ENCODE data around the gene PRR20A. TPM values are rescaled to one million over a fixed set of nuclear protein-coding genes. Genes with fewer than 3 reads are reported as not detected.
"Not testable (repeated sequence)": the region's sequence is repeated elsewhere in the genome, so short reads cannot be mapped to it uniquely, and the experiment has no call there.

Gene PRR20A
- not detected in 2 replicates for total RNA-seq

GRCh38 chr13:57140235-57140968, at the start of gene PRR20A:
Gene PRR20A, plus strand, starts transcription at chr13:57140918. Its CDS starts 387 bp downstream, at chr13:57141305.
- H3K9me3 Mint-ChIP-seq; H3K4me3 Mint-ChIP-seq; H3K27me3 Mint-ChIP-seq; H3K27ac Mint-ChIP-seq; DNase-seq; H3K36me3 Mint-ChIP-seq (ENCODE audit: low read depth); intact Hi-C loops (cut with micrococcal nuclease); H3K4me1 Mint-ChIP-seq: not testable (repeated sequence)

- intact Hi-C loops (cut with micrococcal nuclease), result no loop called here
- Mint-ChIP-seq H3K4me1 (no peaks in the 10 kb centered on the region), H3K27ac (no peak overlapping the region), H3K9me3 (peaks cover 12% of the 10 kb centered on the region), H3K4me3 (no peak overlapping the region), H3K36me3 (ENCODE audit: low read depth) (no peaks in the 10 kb centered on the region), H3K27me3 (no peaks in the 10 kb centered on the region)
- DNase-seq, result no peak
These were observed 25.8 kb upstream of the PRR20A start for GRCh38 chr13:57114945-57115344.

GRCh38 chr13:57123681-57124080, 17.0 kb upstream of the PRR20A start:
- Mint-ChIP-seq H3K36me3 (ENCODE audit: low read depth) (no peaks in the 10 kb centered on the region), H3K9me3 (peaks cover 4% of the 10 kb centered on the region), H3K4me1 (no peaks in the 10 kb centered on the region), H3K27me3 (no peaks in the 10 kb centered on the region), H3K4me3 (no peak overlapping the region), H3K27ac (no peak overlapping the region)
- intact Hi-C loops (cut with micrococcal nuclease), result no loop called here
- no peak for DNase-seq

- Mint-ChIP-seq H3K27me3 (no peaks in the 10 kb centered on the region), H3K4me1 (no peaks in the 10 kb centered on the region), H3K4me3 (no peak overlapping the region), H3K9me3 (peaks cover 5% of the 10 kb centered on the region), H3K36me3 (ENCODE audit: low read depth) (no peaks in the 10 kb centered on the region), H3K27ac (no peak overlapping the region)
- intact Hi-C loops (cut with micrococcal nuclease), result no loop called here
- DNase-seq, result no peak
These were observed 11.8 kb upstream of the PRR20A start for GRCh38 chr13:57128909-57129308.

- no peak overlapping the region for H3K4me3 Mint-ChIP-seq
- peaks cover 5% of the 10 kb centered on the region for H3K9me3 Mint-ChIP-seq
- no peak overlapping the region for H3K27ac Mint-ChIP-seq
- no peaks in the 10 kb centered on the region for H3K36me3 Mint-ChIP-seq (ENCODE audit: low read depth)
- no peaks in the 10 kb centered on the region for H3K27me3 Mint-ChIP-seq
- intact Hi-C loops (cut with micrococcal nuclease), result no loop called here
- no peaks in the 10 kb centered on the region for H3K4me1 Mint-ChIP-seq
- DNase-seq, result no peak
These were observed 4.6 kb upstream of the PRR20A start for GRCh38 chr13:57136093-57136492.

GRCh38 chr13:57137585-57137984, 3.1 kb upstream of the PRR20A start:
- intact Hi-C loops (cut with micrococcal nuclease), result no loop called here
- H3K36me3 Mint-ChIP-seq (ENCODE audit: low read depth), result no peaks in the 10 kb centered on the region
- no peak overlapping the region for H3K4me3 Mint-ChIP-seq
- no peak for DNase-seq
- H3K9me3 Mint-ChIP-seq, result no peaks in the 10 kb centered on the region
- no peaks in the 10 kb centered on the region for H3K27me3 Mint-ChIP-seq
- no peaks in the 10 kb centered on the region for H3K4me1 Mint-ChIP-seq
- H3K27ac Mint-ChIP-seq, result no peak overlapping the region

- Mint-ChIP-seq H3K4me3 (no peak overlapping the region), H3K4me1 (no peaks in the 10 kb centered on the region), H3K36me3 (ENCODE audit: low read depth) (no peaks in the 10 kb centered on the region), H3K9me3 (no peaks in the 10 kb centered on the region), H3K27ac (no peak overlapping the region), H3K27me3 (no peaks in the 10 kb centered on the region)
- intact Hi-C loops (cut with micrococcal nuclease), result no loop called here
- no peak for DNase-seq
These were observed 1.7 kb upstream of the PRR20A start for GRCh38 chr13:57138988-57139387.

- H3K4me3 Mint-ChIP-seq; H3K36me3 Mint-ChIP-seq (ENCODE audit: low read depth); H3K27me3 Mint-ChIP-seq; H3K27ac Mint-ChIP-seq; intact Hi-C loops (cut with micrococcal nuclease); H3K4me1 Mint-ChIP-seq; DNase-seq; H3K9me3 Mint-ChIP-seq: not testable (repeated sequence)
These were observed 937 bp upstream of the PRR20A start for GRCh38 chr13:57139781-57140180.

- H3K27ac Mint-ChIP-seq; H3K36me3 Mint-ChIP-seq (ENCODE audit: low read depth); H3K4me3 Mint-ChIP-seq; intact Hi-C loops (cut with micrococcal nuclease); H3K9me3 Mint-ChIP-seq; DNase-seq; H3K4me1 Mint-ChIP-seq; H3K27me3 Mint-ChIP-seq: not testable (repeated sequence)
These were observed 6.5 kb downstream of the PRR20A start, which contains the start of gene PRR20B for GRCh38 chr13:57147188-57147587. Gene PRR20B, plus strand, starts transcription at chr13:57147488. Its CDS starts 387 bp downstream, at chr13:57147875.

- H3K4me1 Mint-ChIP-seq, result not testable (repeated sequence)
These were observed 7.4 kb downstream of the PRR20A start for GRCh38 chr13:57148106-57148505.

GRCh38 chr13:57153761-57154160, 13.0 kb downstream of the PRR20A start, which contains the start of gene PRR20C:
Gene PRR20C, plus strand, starts transcription at chr13:57154061. Its CDS starts 387 bp downstream, at chr13:57154448.
- H3K9me3 Mint-ChIP-seq; H3K36me3 Mint-ChIP-seq (ENCODE audit: low read depth); DNase-seq; intact Hi-C loops (cut with micrococcal nuclease); H3K4me1 Mint-ChIP-seq; H3K27me3 Mint-ChIP-seq; H3K27ac Mint-ChIP-seq; H3K4me3 Mint-ChIP-seq: not testable (repeated sequence)

More at GRCh38 chr13:57148106-57148505, 7.4 kb downstream of the PRR20A start:
- H3K27me3 Mint-ChIP-seq; intact Hi-C loops (cut with micrococcal nuclease); H3K9me3 Mint-ChIP-seq; DNase-seq; H3K36me3 Mint-ChIP-seq (ENCODE audit: low read depth); H3K27ac Mint-ChIP-seq; H3K4me3 Mint-ChIP-seq: not testable (repeated sequence)

GRCh38 chr13:57160332-57160731, 19.6 kb downstream of the PRR20A start, which contains the start of gene PRR20D:
Gene PRR20D, plus strand, starts transcription at chr13:57160632. Its CDS starts 387 bp downstream, at chr13:57161019.
- intact Hi-C loops (cut with micrococcal nuclease); H3K9me3 Mint-ChIP-seq; H3K4me3 Mint-ChIP-seq; DNase-seq; H3K4me1 Mint-ChIP-seq; H3K27me3 Mint-ChIP-seq; H3K27ac Mint-ChIP-seq; H3K36me3 Mint-ChIP-seq (ENCODE audit: low read depth): not testable (repeated sequence)

GRCh38 chr13:57166897-57167296, 26.2 kb downstream of the PRR20A start, which contains the start of gene PRR20E:
Gene PRR20E, plus strand, starts transcription at chr13:57167197. Its CDS starts 387 bp downstream, at chr13:57167584.
- DNase-seq; H3K36me3 Mint-ChIP-seq (ENCODE audit: low read depth); H3K27me3 Mint-ChIP-seq; H3K4me3 Mint-ChIP-seq; H3K9me3 Mint-ChIP-seq; H3K4me1 Mint-ChIP-seq; intact Hi-C loops (cut with micrococcal nuclease); H3K27ac Mint-ChIP-seq: not testable (repeated sequence)

- Mint-ChIP-seq H3K4me3 (no peak overlapping the region), H3K36me3 (ENCODE audit: low read depth) (no peaks in the 10 kb centered on the region), H3K4me1 (no peaks in the 10 kb centered on the region), H3K9me3 (no peaks in the 10 kb centered on the region), H3K27me3 (no peaks in the 10 kb centered on the region), H3K27ac (no peak overlapping the region)
- intact Hi-C loops (cut with micrococcal nuclease), result no loop called here
- no peak for DNase-seq
These were observed 50.9 kb downstream of the PRR20A start for GRCh38 chr13:57191667-57192066.

Data from activated CD4-positive, alpha-beta T cell treated with anti-CD3 and anti-CD28 coated beads, Interleukin-2, amount 10 ng/mL, durations not matched to agents 24 days and 14 days (primary cell).